Nephron progenitor cell (in vitro differentiated cells): ENCODE results near the gene GHRH.

ENCODE experiments used
- DNase-seq: peaks from one replicate; pipeline ENCODE4 v3.0.0; 2021
- H3K27ac Mint-ChIP-seq: 2 replicates; pipeline ENCODE4 v1.8.0; 2021; ENCODE audit warnings: mild to moderate bottlenecking, moderate library complexity, mixed read lengths
- H3K27me3 Mint-ChIP-seq: 2 replicates; pipeline ENCODE4 v1.8.0; 2021; ENCODE audit warnings: mild to moderate bottlenecking, low read depth, mixed read lengths; ENCODE audit not compliant: poor library complexity
- H3K36me3 Mint-ChIP-seq: 2 replicates; pipeline ENCODE4 v1.8.0; 2021; ENCODE audit warnings: low read depth, mixed read lengths
- H3K4me1 Mint-ChIP-seq: 2 replicates; pipeline ENCODE4 v1.8.0; 2021; ENCODE audit warnings: mixed read lengths
- H3K4me3 Mint-ChIP-seq: 2 replicates; pipeline ENCODE4 v1.8.0; 2021; ENCODE audit warnings: mild to moderate bottlenecking, moderate library complexity, mixed read lengths
- H3K9me3 Mint-ChIP-seq: 2 replicates; pipeline ENCODE4 v1.8.0; 2021; ENCODE audit warnings: mild to moderate bottlenecking, moderate library complexity, mixed read lengths
- TF ChIP-seq, protein P1 (sequence below): fragments of 200-600 bp; sonication (generic); IDR thresholded peaks from 2 replicates; pipeline ENCODE4 v1.5.0; 2021; ENCODE audit warnings: antibody characterized with exemption

Gene GHRH

DNA sequence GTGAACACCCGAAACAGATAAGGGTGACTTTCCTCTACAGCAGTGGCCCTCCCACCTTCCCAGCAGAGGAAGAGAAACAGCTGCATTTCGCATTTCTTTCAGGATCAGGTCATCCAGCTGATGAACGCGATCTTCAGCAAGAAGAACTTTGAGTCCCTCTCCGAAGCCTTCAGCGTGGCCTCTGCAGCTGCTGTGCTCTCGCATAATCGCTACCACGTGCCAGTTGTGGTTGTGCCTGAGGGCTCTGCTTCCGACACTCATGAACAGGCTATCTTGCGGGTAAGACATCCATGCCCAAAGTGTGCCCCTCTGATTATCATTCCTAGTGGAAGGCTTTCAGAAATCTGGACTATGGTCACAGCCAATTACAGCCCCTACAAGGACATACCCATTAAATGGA, 54.4 kb downstream of the GHRH start:
- Mint-ChIP-seq H3K27ac (no peak overlapping the region), H3K27me3 (no peaks in the 10 kb centered on the region), H3K9me3 (no peaks in the 10 kb centered on the region), H3K4me1 (no peaks in the 10 kb centered on the region), H3K4me3 (no peak overlapping the region), H3K36me3 (peaks cover 59% of the 10 kb centered on the region)
- TF ChIP-seq, protein P1, sequence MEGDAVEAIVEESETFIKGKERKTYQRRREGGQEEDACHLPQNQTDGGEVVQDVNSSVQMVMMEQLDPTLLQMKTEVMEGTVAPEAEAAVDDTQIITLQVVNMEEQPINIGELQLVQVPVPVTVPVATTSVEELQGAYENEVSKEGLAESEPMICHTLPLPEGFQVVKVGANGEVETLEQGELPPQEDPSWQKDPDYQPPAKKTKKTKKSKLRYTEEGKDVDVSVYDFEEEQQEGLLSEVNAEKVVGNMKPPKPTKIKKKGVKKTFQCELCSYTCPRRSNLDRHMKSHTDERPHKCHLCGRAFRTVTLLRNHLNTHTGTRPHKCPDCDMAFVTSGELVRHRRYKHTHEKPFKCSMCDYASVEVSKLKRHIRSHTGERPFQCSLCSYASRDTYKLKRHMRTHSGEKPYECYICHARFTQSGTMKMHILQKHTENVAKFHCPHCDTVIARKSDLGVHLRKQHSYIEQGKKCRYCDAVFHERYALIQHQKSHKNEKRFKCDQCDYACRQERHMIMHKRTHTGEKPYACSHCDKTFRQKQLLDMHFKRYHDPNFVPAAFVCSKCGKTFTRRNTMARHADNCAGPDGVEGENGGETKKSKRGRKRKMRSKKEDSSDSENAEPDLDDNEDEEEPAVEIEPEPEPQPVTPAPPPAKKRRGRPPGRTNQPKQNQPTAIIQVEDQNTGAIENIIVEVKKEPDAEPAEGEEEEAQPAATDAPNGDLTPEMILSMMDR, result no peak
- no peak for DNase-seq

DNA sequence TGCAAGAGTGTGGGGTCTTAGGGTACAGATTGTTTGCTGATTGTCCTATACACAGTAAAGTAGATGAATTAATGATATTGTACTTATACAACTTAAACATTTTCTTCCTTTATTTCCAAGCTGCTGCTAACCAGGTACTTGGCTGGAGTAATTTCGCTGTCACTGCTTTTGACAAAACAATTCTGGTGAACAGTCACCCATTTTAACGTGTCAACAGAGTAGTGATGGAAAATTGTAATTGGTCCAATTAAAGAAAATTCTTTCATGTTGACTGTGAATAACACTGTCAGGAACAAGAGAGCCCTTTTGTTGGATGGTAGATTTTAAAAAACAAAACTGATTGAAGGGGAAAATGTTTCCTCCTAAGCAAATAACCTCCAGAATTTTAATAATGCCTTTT, 55.8 kb downstream of the GHRH start:
- TF ChIP-seq, protein P1, result no peak
- no peak for DNase-seq
- no peaks in the 10 kb centered on the region for H3K27me3 Mint-ChIP-seq
- H3K27ac Mint-ChIP-seq, result peak overlapping the region; percentile 40
- peaks cover 62% of the 10 kb centered on the region for H3K36me3 Mint-ChIP-seq
- no peaks in the 10 kb centered on the region for H3K4me1 Mint-ChIP-seq
- H3K4me3 Mint-ChIP-seq, result no peak overlapping the region
- no peaks in the 10 kb centered on the region for H3K9me3 Mint-ChIP-seq

DNA sequence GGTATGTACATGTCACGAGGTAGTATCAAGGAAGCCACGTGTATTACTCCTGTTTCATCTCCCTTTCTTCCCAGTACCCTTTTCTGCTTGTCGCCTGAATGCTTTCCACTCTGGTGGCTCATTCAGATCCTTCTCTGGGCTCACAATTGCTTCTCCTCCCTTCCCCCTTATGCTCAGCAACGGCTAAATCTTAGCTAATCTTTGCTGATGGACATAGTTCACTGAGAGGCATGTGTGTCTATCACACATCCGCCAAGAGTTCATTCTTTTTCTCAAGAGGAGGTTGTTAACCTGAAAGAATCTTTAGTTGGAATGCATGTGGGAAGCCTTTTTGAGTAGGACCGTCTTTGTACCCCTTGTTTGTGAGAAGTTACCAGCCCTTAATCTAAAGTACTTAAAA, 56.5 kb downstream of the GHRH start:
- peaks cover 68% of the 10 kb centered on the region for H3K36me3 Mint-ChIP-seq
- H3K27ac Mint-ChIP-seq, result no peak overlapping the region

DNA sequence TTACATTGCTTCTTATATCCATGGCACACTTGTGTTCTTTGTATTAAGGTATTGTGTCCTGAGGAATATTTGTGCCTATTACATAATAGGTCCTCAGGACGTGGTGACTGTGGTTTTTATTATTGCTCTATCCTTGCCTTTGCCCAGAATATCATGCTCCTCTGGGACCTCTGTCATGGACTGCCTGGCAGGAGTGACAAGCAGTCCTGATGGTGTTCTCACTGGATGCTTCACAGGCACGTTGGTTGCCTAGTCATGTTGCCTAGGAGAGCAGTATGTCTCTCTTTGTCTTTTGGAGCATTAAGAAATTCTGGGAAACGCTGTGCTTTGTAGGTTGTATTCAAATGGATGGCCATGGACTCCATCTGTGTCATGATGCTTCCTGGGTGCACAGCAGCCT, 57.6 kb downstream of the GHRH start:
- TF ChIP-seq, protein P1, result no peak
- DNase-seq, result no peak
- Mint-ChIP-seq H3K9me3 (no peaks in the 10 kb centered on the region), H3K4me3 (no peak overlapping the region), H3K27ac (no peak overlapping the region), H3K27me3 (no peaks in the 10 kb centered on the region), H3K4me1 (no peaks in the 10 kb centered on the region), H3K36me3 (peaks cover 66% of the 10 kb centered on the region)

More for the DNA sequence above, 56.5 kb downstream of the GHRH start:
- Mint-ChIP-seq H3K27me3 (no peaks in the 10 kb centered on the region), H3K9me3 (no peaks in the 10 kb centered on the region), H3K4me3 (no peak overlapping the region), H3K4me1 (no peaks in the 10 kb centered on the region)
- DNase-seq, result no peak
- TF ChIP-seq, protein P1, result no peak

DNA sequence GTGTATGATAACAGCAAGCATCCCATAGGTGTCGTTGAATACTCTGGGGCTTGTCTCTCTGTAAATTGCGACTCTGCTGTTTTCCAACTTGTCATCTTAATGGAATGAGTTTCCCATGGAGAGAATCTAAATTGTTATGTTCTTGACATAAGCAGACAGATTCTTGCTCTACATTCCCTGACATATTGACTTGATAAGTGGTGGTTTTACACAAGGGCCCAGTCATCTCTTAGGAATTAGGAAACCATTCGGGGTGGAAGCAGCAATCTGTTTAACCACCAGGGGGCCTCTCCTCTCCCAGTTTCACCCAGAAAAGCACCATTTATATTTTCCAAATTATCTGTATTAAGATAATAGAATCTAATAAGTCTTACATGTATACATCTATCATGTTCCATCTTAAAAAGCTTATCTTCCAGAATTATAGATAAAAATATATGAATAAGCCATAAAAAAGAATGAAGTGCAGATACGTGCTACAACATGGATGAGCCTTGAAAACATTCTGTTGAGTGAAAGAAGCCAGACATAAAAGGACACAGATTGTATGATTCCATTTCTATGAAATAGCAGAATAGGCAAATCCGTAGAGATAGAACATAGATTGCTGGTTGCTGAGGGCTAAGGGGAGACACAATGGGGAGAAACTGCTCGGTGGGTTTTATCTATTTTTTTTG, 59.2 kb downstream of the GHRH start:
- peak; percentile 20 for DNase-seq
- no peak overlapping the region for H3K27ac Mint-ChIP-seq
- no peaks in the 10 kb centered on the region for H3K9me3 Mint-ChIP-seq
- peaks cover 63% of the 10 kb centered on the region for H3K36me3 Mint-ChIP-seq
- no peak overlapping the region for H3K4me3 Mint-ChIP-seq
- H3K27me3 Mint-ChIP-seq, result no peaks in the 10 kb centered on the region
- TF ChIP-seq, protein P1, result peak; percentile 76
- no peaks in the 10 kb centered on the region for H3K4me1 Mint-ChIP-seq

DNA sequence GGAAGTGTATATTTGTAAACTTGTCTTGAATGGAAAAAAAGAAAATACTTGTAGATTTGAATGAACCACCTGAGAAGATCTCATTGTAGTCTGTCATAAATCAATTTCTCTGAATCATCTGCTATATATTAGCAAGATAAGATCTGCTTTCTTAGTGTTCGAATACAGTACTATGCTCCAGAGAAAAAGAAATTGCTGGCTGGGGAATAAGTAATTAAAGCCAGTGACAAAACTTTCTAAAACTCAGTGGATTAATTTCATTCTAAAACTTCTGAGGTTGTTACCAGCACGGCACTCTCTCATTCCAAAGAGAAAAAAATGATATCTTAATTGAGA, 59.8 kb downstream of the GHRH start:
- Mint-ChIP-seq H3K4me1 (no peaks in the 10 kb centered on the region), H3K9me3 (no peaks in the 10 kb centered on the region), H3K4me3 (no peak overlapping the region), H3K27me3 (no peaks in the 10 kb centered on the region), H3K27ac (no peak overlapping the region), H3K36me3 (peaks cover 63% of the 10 kb centered on the region)
- no peak for DNase-seq
- TF ChIP-seq, protein P1, result no peak
